IgD-negative memory B cell (primary cell): Measurements from ENCODE around the gene VPS54. TPM values are rescaled to one million over a fixed set of nuclear protein-coding genes. Genes with fewer than 3 reads are reported as not detected.

Experiments
- H3K27ac Mint-ChIP-seq, 3 donors: one replicate each; pipeline ENCODE4 v1.8.0; 2020 to 2022; ENCODE audit warnings: mild to moderate bottlenecking in 3 of 3, mixed read lengths in 3 of 3, moderate library complexity in 1 of 3
- H3K27me3 Mint-ChIP-seq: one replicate; pipeline ENCODE4 v1.8.0; 2021; ENCODE audit warnings: mixed read lengths
- H3K36me3 Mint-ChIP-seq: one replicate; pipeline ENCODE4 v1.8.0; 2020; ENCODE audit warnings: mild to moderate bottlenecking, mixed read lengths
- H3K4me1 Mint-ChIP-seq, 3 donors: one replicate each; pipeline ENCODE4 v1.8.0; 2020 to 2022; ENCODE audit warnings: mixed read lengths in 3 of 3, mild to moderate bottlenecking in 1 of 3
- H3K4me3 Mint-ChIP-seq, 4 donors: one replicate each; pipeline ENCODE4 v1.8.0; 2020 to 2022; ENCODE audit warnings: mild to moderate bottlenecking in 4 of 4, mixed read lengths in 4 of 4, moderate library complexity in 3 of 4
- H3K9me3 Mint-ChIP-seq, 3 donors: one replicate each; pipeline ENCODE4 v1.8.0; 2020 to 2021; ENCODE audit warnings: mixed read lengths in 3 of 3, mild to moderate bottlenecking in 1 of 3
- polyA plus RNA-seq: library from polyadenylated mRNA; unstranded; fragments of 300-500 nt; fragmentation: Illumina TruSeq; gene quantifications from one replicate; pipeline ENCODE4 v1.2.3, GENCODE V29; 2021

VPS54 gene
- polyA plus RNA-seq, 1 donor from 2014 or later, result 5.2 TPM

GRCh38 chr2:63882395-63883105 is 136.7 kb downstream of the VPS54 start:
- H3K27me3 Mint-ChIP-seq, result no peaks in the 10 kb centered on the region
- H3K36me3 Mint-ChIP-seq, result peaks cover 4% of the 10 kb centered on the region
- H3K4me3 Mint-ChIP-seq, result no peak overlapping the region
- no peaks in the 10 kb centered on the region for H3K9me3 Mint-ChIP-seq
- no peak overlapping the region for H3K27ac Mint-ChIP-seq
- no peaks in the 10 kb centered on the region for H3K4me1 Mint-ChIP-seq

- Mint-ChIP-seq H3K9me3 (no peaks in the 10 kb centered on the region), H3K27ac (no peak overlapping the region), H3K27me3 (no peaks in the 10 kb centered on the region), H3K4me1 (peaks cover 0 to 4% (median 2%) of the 10 kb centered on the region in 3 donors), H3K36me3 (peaks cover 4% of the 10 kb centered on the region), H3K4me3 (no peak overlapping the region)
Observed at GRCh38 chr2:63881205-63881604, 138.0 kb downstream of the VPS54 start.

- Mint-ChIP-seq H3K27ac (peak overlapping the region in 1 of 3 donors; percentile 53), H3K27me3 (no peaks in the 10 kb centered on the region), H3K4me1 (peaks cover 0 to 5% (median 2%) of the 10 kb centered on the region in 3 donors), H3K36me3 (peaks cover 4% of the 10 kb centered on the region), H3K9me3 (no peaks in the 10 kb centered on the region), H3K4me3 (no peak overlapping the region)
Observed at GRCh38 chr2:63880625-63881024, 138.6 kb downstream of the VPS54 start.

GRCh38 chr2:63879876-63880433 is 139.3 kb downstream of the VPS54 start:
- Mint-ChIP-seq H3K4me3 (no peak overlapping the region), H3K9me3 (no peaks in the 10 kb centered on the region), H3K36me3 (peaks cover 4% of the 10 kb centered on the region), H3K4me1 (peaks cover 0 to 5% (median 4%) of the 10 kb centered on the region in 3 donors), H3K27ac (no peak overlapping the region), H3K27me3 (no peaks in the 10 kb centered on the region)

- no peaks in the 10 kb centered on the region for H3K9me3 Mint-ChIP-seq
- H3K27ac Mint-ChIP-seq, result no peak overlapping the region
- H3K36me3 Mint-ChIP-seq, result peaks cover 5% of the 10 kb centered on the region
- H3K4me1 Mint-ChIP-seq, result peaks cover under 1 to 5% (median 4%) of the 10 kb centered on the region in 3 donors
- no peak overlapping the region for H3K4me3 Mint-ChIP-seq
- H3K27me3 Mint-ChIP-seq, result no peaks in the 10 kb centered on the region
Observed at GRCh38 chr2:63878486-63878885, 140.7 kb downstream of the VPS54 start.

- Mint-ChIP-seq H3K27ac (peak overlapping the region in 2 of 3 donors; percentile 59 to 73), H3K4me3 (no peak overlapping the region), H3K9me3 (no peaks in the 10 kb centered on the region)
Observed at GRCh38 chr2:63876311-63876710, 142.9 kb downstream of the VPS54 start.

DNA sequence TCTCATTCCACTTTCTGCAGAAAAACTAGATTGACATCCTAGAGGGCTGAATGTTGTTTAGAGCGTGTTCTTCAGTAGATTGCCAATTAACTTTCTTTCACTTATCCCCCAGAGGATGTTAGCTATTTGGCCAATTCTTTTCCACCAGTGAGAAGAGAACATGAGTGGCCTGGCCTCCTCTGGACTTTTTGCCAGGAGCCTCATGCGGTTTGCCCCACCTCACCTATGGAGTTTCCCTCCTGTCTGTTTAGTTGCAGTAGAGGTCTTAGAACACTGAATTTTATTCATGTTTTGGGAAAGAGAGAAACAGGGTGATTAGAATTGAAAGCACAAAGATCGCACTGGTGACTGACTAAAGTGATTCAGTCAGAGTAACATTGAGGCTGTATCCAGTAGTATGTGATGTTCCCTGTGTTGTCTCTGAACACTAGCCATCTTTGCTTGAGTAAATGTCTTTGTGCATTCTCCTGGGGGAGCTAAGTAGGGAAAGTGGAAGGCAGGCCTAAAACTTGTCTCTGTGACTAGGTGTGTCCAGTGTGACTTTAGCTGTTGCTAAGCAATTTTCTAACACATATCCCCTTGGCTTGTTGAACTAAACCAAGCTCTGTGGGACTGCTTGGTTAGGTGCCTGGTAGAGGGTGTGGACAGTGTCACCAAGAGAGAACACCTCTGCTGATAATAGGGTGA is 143.5 kb downstream of the VPS54 start:
- Mint-ChIP-seq H3K4me1 (peaks cover 2 to 5% (median 4%) of the 10 kb centered on the region in 3 donors), H3K27ac (peak overlapping the region in 1 of 3 donors; percentile 73), H3K4me3 (no peak overlapping the region), H3K9me3 (no peaks in the 10 kb centered on the region), H3K27me3 (no peaks in the 10 kb centered on the region), H3K36me3 (peaks cover 4% of the 10 kb centered on the region)

More at GRCh38 chr2:63876311-63876710, 142.9 kb downstream of the VPS54 start:
- H3K36me3 Mint-ChIP-seq, result peaks cover 5% of the 10 kb centered on the region
- peaks cover 2 to 5% (median 4%) of the 10 kb centered on the region in 3 donors for H3K4me1 Mint-ChIP-seq
- H3K27me3 Mint-ChIP-seq, result no peaks in the 10 kb centered on the region

DNA sequence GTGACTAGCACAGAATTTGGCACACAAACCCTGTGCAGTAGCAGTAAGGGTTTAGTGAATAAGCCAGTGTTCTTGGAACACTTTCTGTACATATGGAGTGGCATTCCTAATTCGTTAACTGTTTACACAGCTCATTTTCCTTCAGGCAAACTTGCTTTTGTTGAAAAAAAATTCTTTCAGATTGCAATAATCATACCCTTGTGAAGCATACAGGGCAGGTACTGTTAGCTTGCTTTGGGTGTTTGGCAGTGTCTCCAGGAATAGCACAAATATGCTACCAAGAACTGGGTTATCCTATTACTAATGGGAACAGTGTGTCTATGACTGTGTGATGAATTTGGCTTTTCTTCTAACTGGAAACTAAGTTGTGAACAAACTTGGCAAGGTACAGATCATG is 144.1 kb downstream of the VPS54 start:
- Mint-ChIP-seq H3K36me3 (peaks cover 6% of the 10 kb centered on the region), H3K9me3 (no peaks in the 10 kb centered on the region), H3K27ac (peak overlapping the region in 1 of 3 donors; percentile 47), H3K4me1 (peaks cover 2 to 5% (median 4%) of the 10 kb centered on the region in 3 donors), H3K4me3 (no peak overlapping the region), H3K27me3 (no peaks in the 10 kb centered on the region)

- Mint-ChIP-seq H3K27me3 (no peaks in the 10 kb centered on the region), H3K36me3 (peaks cover 6% of the 10 kb centered on the region), H3K9me3 (no peaks in the 10 kb centered on the region), H3K27ac (no peak overlapping the region), H3K4me3 (peak overlapping the region in 1 of 4 donors; percentile 13), H3K4me1 (peaks cover 2 to 5% (median 4%) of the 10 kb centered on the region in 3 donors)
Observed at GRCh38 chr2:63874204-63875130, 144.8 kb downstream of the VPS54 start.

GRCh38 chr2:63872571-63873328 is 146.5 kb downstream of the VPS54 start:
- H3K4me1 Mint-ChIP-seq, result peaks cover 4 to 10% (median 4%) of the 10 kb centered on the region in 3 donors
- no peaks in the 10 kb centered on the region for H3K27me3 Mint-ChIP-seq
- H3K9me3 Mint-ChIP-seq, result no peaks in the 10 kb centered on the region
- no peak overlapping the region for H3K4me3 Mint-ChIP-seq
- no peak overlapping the region for H3K27ac Mint-ChIP-seq
- peaks cover 6% of the 10 kb centered on the region for H3K36me3 Mint-ChIP-seq

DNA sequence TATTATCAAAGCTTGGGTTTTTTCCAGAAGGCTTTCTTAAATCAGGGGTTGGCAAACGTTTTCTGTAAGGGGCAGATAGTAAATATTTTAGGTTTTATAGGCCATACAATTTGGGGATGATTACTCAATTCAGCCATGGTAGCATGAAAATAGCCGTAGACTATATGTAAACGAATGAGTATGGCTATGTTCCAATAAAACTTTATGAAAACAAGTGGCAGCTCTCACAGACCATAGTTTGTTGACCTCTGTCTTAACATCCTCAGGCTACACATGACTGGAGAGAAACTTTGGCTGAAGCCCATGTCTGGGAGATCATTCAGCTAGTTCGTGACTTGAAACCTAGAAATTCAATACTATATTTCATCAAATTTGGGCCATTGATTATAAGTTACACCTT is 147.4 kb downstream of the VPS54 start:
- Mint-ChIP-seq H3K27ac (no peak overlapping the region), H3K4me3 (no peak overlapping the region), H3K27me3 (no peaks in the 10 kb centered on the region), H3K36me3 (peaks cover 6% of the 10 kb centered on the region), H3K9me3 (no peaks in the 10 kb centered on the region), H3K4me1 (peaks cover 4 to 10% (median 4%) of the 10 kb centered on the region in 3 donors)

DNA sequence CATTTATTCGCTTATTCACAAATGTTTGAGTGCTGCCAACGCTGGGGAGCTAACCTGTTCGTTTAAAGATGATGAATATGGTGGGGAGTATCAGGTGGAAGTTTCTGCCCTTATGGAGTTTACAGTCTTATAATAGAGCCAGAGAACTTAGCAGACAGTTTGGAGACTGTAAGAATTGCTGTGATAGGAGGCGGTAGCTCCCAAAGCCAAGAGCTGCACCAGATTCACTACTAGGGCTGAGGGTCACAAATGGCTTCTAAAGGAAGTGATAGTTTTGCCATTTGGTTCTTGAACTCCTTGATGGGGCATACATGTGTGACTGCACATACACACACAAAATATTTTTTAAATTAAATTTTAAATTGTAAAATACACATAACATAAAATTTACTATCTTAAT is 148.5 kb downstream of the VPS54 start:
- Mint-ChIP-seq H3K27me3 (no peaks in the 10 kb centered on the region), H3K4me1 (peaks cover 7 to 10% (median 8%) of the 10 kb centered on the region in 3 donors), H3K27ac (no peak overlapping the region), H3K9me3 (no peaks in the 10 kb centered on the region), H3K36me3 (peaks cover 13% of the 10 kb centered on the region), H3K4me3 (no peak overlapping the region)

DNA sequence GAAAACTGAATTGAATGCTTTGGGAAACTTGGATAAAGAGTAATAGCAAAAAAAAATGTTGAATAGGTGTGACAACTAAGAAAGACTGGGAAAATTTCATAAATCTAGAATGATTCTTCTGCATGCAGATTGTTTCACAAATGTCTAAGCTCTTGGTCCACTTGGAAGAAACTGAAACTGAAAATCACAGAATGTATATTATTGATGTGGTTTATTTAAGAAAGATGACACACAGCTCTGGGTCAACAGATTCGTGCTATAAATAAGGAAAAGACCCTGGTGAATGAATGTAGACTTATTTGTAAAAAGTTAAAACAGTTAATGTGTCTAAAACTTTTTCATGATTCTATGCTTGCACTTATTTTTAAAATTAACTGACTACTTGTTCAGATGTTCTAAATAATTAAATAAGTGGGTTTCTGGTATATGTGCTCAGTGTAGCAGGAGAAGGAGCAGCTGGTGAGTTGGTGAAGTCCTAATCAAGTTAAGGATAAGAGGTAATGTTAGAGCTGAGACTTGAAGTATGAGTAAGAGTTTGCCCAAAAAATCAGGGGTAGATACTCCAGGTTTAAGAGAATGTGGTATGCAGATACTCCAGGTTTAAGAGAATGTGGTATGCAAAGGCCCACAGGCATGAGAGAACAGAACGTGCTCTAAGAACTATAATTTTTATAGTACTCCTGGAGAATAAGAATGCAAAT is 153.1 kb downstream of the VPS54 start:
- no peak overlapping the region for H3K4me3 Mint-ChIP-seq
- H3K9me3 Mint-ChIP-seq, result no peaks in the 10 kb centered on the region
- peaks cover 7 to 14% (median 9%) of the 10 kb centered on the region in 3 donors for H3K4me1 Mint-ChIP-seq
- H3K36me3 Mint-ChIP-seq, result peaks cover 9% of the 10 kb centered on the region
- H3K27me3 Mint-ChIP-seq, result no peaks in the 10 kb centered on the region
- H3K27ac Mint-ChIP-seq, result no peak overlapping the region
